HepG2 (cell line): Measurements from ENCODE around the gene C2CD3. TPM values are rescaled to one million over a fixed set of nuclear protein-coding genes. Genes with fewer than 3 reads are reported as not detected.
A peak's percentile ranks its signal among the peaks of the same experiment; 100 is the strongest.

Experiments used
- ATAC-seq: fragments of 200-7000 bp; cut with Tn5 transposase; 3 replicates; pipeline ENCODE4 v1.9.1; 2020; ENCODE audit warnings: mild to moderate bottlenecking, moderate library complexity
- BruUV-seq: library from RNA; stranded (reverse); fragments of 400-500 nt; replicated peaks from 2 replicates; lab custom pipeline; 2021; lab: Mats Ljungman, UMichigan
- CTCF ChIA-PET: fragments of 300-600 bp; formaldehyde crosslinking; extraction: SDS; loops from one replicate; lab custom pipeline; 2021; ENCODE audit warnings: low total read pairs, inconsistent platforms, low intra/inter-chr PET ratio; lab: Yijun Ruan, JAX
- POLR2A ChIA-PET: fragments of 350-600 bp; sonication (Branson Sonifier 250); formaldehyde crosslinking; loops from one replicate; lab custom pipeline; 2020; ENCODE audit warnings: antibody characterized with exemption, inconsistent platforms; lab: Yijun Ruan, JAX
- DNase-seq: peaks from one replicate; pipeline ENCODE4 v3.0.0-alpha.2; 2015; ENCODE audit warnings: low spot score
- FAIRE-seq: peaks from 3 replicates; lab custom pipeline; 2011; peaks lifted over from hg19 to GRCh38; lab: Jason Lieb, UNC
- H2AFZ ChIP-seq: one replicate; pipeline ENCODE4 v1.6.1; 2011; ENCODE audit warnings: low read length, inconsistent platforms
- H3K27ac ChIP-seq: fragments of 300-600 bp; 3 replicates; pipeline ENCODE4 v1.8.0; 2011; ENCODE audit warnings: mixed run types, mild to moderate bottlenecking, mixed read lengths, low read length, inconsistent platforms; ENCODE audit not compliant: insufficient read depth; ENCODE audit errors: extremely low read length
- H3K27me3 ChIP-seq, 2 experiments: fragments of 200-600 bp in 1 of 2; 2 replicates in 1 of 2; 3 replicates in 1 of 2; pipeline versions ENCODE4 v1.6.0 to v1.8.0; 2011; ENCODE audit warnings: low read length in 2 of 2, mild to moderate bottlenecking in 2 of 2, moderate library complexity in 2 of 2, inconsistent platforms in 1 of 2; ENCODE audit not compliant: insufficient read depth in 2 of 2, control insufficient read depth in 1 of 2
- H3K36me3 ChIP-seq, 2 experiments: fragments of 200-600 bp in 1 of 2; replicated peaks in 1 of 2; 2 replicates in 1 of 2; 3 replicates in 1 of 2; pipeline versions ENCODE4 v1.5.1 to v1.8.0; 2011; ENCODE audit warnings: low read length in 2 of 2, inconsistent platforms in 1 of 2; ENCODE audit not compliant: insufficient read depth in 2 of 2, control insufficient read depth in 1 of 2
- H3K4me1 ChIP-seq: 2 replicates; pipeline ENCODE4 v1.5.1; 2012; ENCODE audit warnings: low read length, inconsistent platforms; ENCODE audit not compliant: insufficient read depth
- H3K4me2 ChIP-seq: 2 replicates; pipeline ENCODE4 v1.6.0; 2011; ENCODE audit warnings: low read depth, low read length, inconsistent platforms
- H3K4me3 ChIP-seq, 3 experiments: fragments of 200-600 bp in 1 of 3; sonication (generic), shearing (Covaris generic) in 1 of 3; replicated peaks in 1 of 3; 2 replicates each; pipeline ENCODE4 v1.5.1; 2011 to 2016; ENCODE audit warnings: low read length in 3 of 3, inconsistent platforms in 2 of 3, low read depth in 2 of 3, mild to moderate bottlenecking in 2 of 3, control low read depth in 1 of 3, mixed read lengths in 1 of 3; ENCODE audit not compliant: insufficient read depth in 1 of 3
- H3K79me2 ChIP-seq: one replicate; pipeline ENCODE4 v1.6.1; 2011; ENCODE audit warnings: low read length, inconsistent platforms; ENCODE audit not compliant: insufficient read depth
- H3K9ac ChIP-seq: 2 replicates; pipeline ENCODE4 v1.6.0; 2011; ENCODE audit warnings: mild to moderate bottlenecking, low read depth, low read length, inconsistent platforms; ENCODE audit not compliant: insufficient read depth
- H3K9me3 ChIP-seq: 2 replicates; pipeline ENCODE4 v1.5.1; 2012; ENCODE audit warnings: mild to moderate bottlenecking, low read length
- H4K20me1 ChIP-seq: 2 replicates; pipeline ENCODE4 v1.6.0; 2011; ENCODE audit warnings: inconsistent platforms, mild to moderate bottlenecking, low read length, moderate library complexity; ENCODE audit not compliant: insufficient read depth
- MED13 ChIP-seq: sonication (generic); formaldehyde crosslinking; IDR thresholded peaks from 2 replicates; pipeline ENCODE4 v1.5.0; 2020; ENCODE audit warnings: missing genetic modification reagents
- MEF2D ChIP-seq: sonication (generic); formaldehyde crosslinking; IDR thresholded peaks from 2 replicates; pipeline ENCODE4 v1.5.1; 2020; ENCODE audit warnings: mild to moderate bottlenecking, missing genetic modification reagents
- ZNF292 ChIP-seq: sonication (generic); formaldehyde crosslinking; IDR thresholded peaks from 2 replicates; pipeline ENCODE4 v1.8.1; 2022; ENCODE audit warnings: mild to moderate bottlenecking, low read depth, missing genetic modification reagents, borderline replicate concordance
- ZNF34 ChIP-seq: sonication (generic); formaldehyde crosslinking; IDR thresholded peaks from 2 replicates; pipeline ENCODE4 v1.4.0; 2020; ENCODE audit warnings: mild to moderate bottlenecking, missing genetic modification reagents, borderline replicate concordance
- ZNF563 ChIP-seq: sonication (generic); formaldehyde crosslinking; IDR thresholded peaks from 2 replicates; pipeline ENCODE4 v1.8.0; 2022; ENCODE audit warnings: mild to moderate bottlenecking, moderate library complexity, missing genetic modification reagents
- ZNF589 ChIP-seq: sonication (generic); formaldehyde crosslinking; conservative IDR thresholded peaks from 2 replicates; pipeline ENCODE4 v1.8.0; 2022; ENCODE audit warnings: mild to moderate bottlenecking, moderate library complexity, missing genetic modification reagents
- WGBS: methylation state at CpG from one replicate; pipeline ENCODE4 v1.1.6; 2017; ENCODE audit warnings: low lambda C conversion rate; 5-methylcytosine and 5-hydroxymethylcytosine counted together
- in situ Hi-C: cut with HindIII; loops from 2 replicates; pipeline ENCODE4 v1.10.0; 2017; ENCODE audit warnings: low pct_unique_long_range_greater_than_20kb; ENCODE audit not compliant: extremely low pct_ligation_motif_present
- intact Hi-C: fragments of 100-400 bp; cut with micrococcal nuclease; formaldehyde crosslinking; loops from one replicate; pipeline ENCODE4 v1.10.0; 2022; ENCODE audit not compliant: unreplicated experiment
- polyA plus RNA-seq, 8 experiments: library from polyadenylated mRNA; depleted of rRNA in 3 of 8; stranded (reverse) in 7 of 8; unstranded in 1 of 8; fragments of >200 nt; fragmentation: Illumina TruSeq in 4 of 8; extraction: Trizol in 4 of 8; gene quantifications; 2 replicates each; pipeline versions ENCODE4 v1.2.1 to v1.2.3, GENCODE V29; 2011 to 2016; ENCODE audit warnings: low read depth in 4 of 8, missing spikeins in 1 of 8, mixed read lengths in 1 of 8; ENCODE audit not compliant: insufficient read depth in 1 of 8
- total RNA-seq, 5 experiments: library from RNA; depleted of rRNA; stranded (reverse); fragments of >200 nt; fragmentation: Illumina TruSeq; extraction: Trizol; gene quantifications; 2 replicates each; pipeline ENCODE4 v1.2.3, GENCODE V29; 2016; ENCODE audit warnings: low read depth in 1 of 5
- TF ChIP-seq, protein P1 (sequence below): fragments of 450-650 bp; IDR thresholded peaks from 2 replicates; pipeline ENCODE4 v1.6.1; 2016
- TF ChIP-seq, protein P2 (sequence below): sonication (generic); formaldehyde crosslinking; IDR thresholded peaks from 2 replicates; pipeline ENCODE4 v1.5.1; 2020; ENCODE audit warnings: missing genetic modification reagents, mild to moderate bottlenecking, borderline replicate concordance
- TF ChIP-seq, protein P3 (sequence below): sonication (generic); formaldehyde crosslinking; conservative IDR thresholded peaks from 2 replicates; pipeline ENCODE4 v1.4.0; 2020; ENCODE audit warnings: mild to moderate bottlenecking, missing genetic modification reagents, moderate library complexity

The C2CD3 gene
- total and polyA plus RNA-seq, 2 of the 13 experiments (the other 11 are each of a cell fraction or from before 2014, with no cell fraction given): 5.5 to 6.4 TPM

DNA sequence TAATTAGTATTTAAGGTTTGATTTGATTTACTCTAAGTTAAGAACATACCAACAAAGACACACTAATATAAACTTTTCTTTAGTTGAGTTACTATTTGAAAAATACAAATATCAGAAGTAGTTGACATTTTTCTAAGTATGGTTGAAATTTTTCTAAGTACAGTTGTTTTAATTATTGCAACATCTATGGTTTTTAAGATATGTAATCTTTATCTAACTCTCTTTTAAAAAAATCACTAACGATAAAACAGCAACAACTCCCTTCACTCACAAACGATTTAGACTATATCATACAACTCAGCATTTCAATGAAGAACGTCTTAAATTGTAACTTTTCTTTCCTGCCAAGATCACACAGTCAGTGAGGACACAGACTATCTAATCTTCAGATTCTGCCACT is 2.0 kb downstream of the C2CD3 start:
- intact Hi-C loops: no loop called here
- Histone ChIP-seq H3K36me3 (peaks cover 6 to 18% of the 10 kb centered on the region in 2 experiments; a peak in 3 of 5 replicates), H3K79me2 (peaks cover 35% of the 10 kb centered on the region), H4K20me1 (no peaks in the 10 kb centered on the region), H3K9ac (no peak overlapping the region), H3K27ac (no peak overlapping the region), H3K4me3 (no peak overlapping the region), H3K27me3 (no peaks in the 10 kb centered on the region; a peak in 1 of 5 replicates), H3K9me3 (no peaks in the 10 kb centered on the region), H3K4me2 (peak overlapping the region; percentile 97; the same call in 1 of the 2 replicates), H2AFZ (no peak overlapping the region), H3K4me1 (peaks cover 34% of the 10 kb centered on the region)
- FAIRE-seq (no peak), DNase-seq (no peak), ATAC-seq (no peak)
- in situ Hi-C loops: loop anchor here (25.0 kb wide), 1 partner anchor 207 kb away; the partner anchor contains the start of gene DNAJB13
- no TSS peak for BruUV-seq
- ChIA-PET POLR2A (no interaction called here), CTCF (no interaction called here)
- 57% methylated on average over 3 of the region's 3 CpGs for WGBS
- TF ChIP-seq ZNF563 (CRISPR knock-in tag) (no peak), MEF2D (CRISPR knock-in tag) (no peak), ZNF589 (CRISPR knock-in tag) (no peak), ZNF34 (no peak), MED13 (CRISPR knock-in tag) (no peak), ZNF292 (CRISPR knock-in tag) (no peak)
- TF ChIP-seq, protein P1, sequence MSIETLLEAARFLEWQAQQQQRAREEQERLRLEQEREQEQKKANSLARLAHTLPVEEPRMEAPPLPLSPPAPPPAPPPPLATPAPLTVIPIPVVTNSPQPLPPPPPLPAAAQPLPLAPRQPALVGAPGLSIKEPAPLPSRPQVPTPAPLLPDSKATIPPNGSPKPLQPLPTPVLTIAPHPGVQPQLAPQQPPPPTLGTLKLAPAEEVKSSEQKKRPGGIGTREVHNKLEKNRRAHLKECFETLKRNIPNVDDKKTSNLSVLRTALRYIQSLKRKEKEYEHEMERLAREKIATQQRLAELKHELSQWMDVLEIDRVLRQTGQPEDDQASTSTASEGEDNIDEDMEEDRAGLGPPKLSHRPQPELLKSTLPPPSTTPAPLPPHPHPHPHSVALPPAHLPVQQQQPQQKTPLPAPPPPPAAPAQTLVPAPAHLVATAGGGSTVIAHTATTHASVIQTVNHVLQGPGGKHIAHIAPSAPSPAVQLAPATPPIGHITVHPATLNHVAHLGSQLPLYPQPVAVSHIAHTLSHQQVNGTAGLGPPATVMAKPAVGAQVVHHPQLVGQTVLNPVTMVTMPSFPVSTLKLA: no peak
- TF ChIP-seq, protein P2, sequence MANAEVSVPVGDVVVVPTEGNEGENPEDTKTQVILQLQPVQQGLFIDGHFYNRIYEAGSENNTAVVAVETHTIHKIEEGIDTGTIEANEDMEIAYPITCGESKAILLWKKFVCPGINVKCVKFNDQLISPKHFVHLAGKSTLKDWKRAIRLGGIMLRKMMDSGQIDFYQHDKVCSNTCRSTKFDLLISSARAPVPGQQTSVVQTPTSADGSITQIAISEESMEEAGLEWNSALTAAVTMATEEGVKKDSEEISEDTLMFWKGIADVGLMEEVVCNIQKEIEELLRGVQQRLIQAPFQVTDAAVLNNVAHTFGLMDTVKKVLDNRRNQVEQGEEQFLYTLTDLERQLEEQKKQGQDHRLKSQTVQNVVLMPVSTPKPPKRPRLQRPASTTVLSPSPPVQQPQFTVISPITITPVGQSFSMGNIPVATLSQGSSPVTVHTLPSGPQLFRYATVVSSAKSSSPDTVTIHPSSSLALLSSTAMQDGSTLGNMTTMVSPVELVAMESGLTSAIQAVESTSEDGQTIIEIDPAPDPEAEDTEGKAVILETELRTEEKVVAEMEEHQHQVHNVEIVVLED (CRISPR knock-in tag): no peak
- TF ChIP-seq, protein P3, sequence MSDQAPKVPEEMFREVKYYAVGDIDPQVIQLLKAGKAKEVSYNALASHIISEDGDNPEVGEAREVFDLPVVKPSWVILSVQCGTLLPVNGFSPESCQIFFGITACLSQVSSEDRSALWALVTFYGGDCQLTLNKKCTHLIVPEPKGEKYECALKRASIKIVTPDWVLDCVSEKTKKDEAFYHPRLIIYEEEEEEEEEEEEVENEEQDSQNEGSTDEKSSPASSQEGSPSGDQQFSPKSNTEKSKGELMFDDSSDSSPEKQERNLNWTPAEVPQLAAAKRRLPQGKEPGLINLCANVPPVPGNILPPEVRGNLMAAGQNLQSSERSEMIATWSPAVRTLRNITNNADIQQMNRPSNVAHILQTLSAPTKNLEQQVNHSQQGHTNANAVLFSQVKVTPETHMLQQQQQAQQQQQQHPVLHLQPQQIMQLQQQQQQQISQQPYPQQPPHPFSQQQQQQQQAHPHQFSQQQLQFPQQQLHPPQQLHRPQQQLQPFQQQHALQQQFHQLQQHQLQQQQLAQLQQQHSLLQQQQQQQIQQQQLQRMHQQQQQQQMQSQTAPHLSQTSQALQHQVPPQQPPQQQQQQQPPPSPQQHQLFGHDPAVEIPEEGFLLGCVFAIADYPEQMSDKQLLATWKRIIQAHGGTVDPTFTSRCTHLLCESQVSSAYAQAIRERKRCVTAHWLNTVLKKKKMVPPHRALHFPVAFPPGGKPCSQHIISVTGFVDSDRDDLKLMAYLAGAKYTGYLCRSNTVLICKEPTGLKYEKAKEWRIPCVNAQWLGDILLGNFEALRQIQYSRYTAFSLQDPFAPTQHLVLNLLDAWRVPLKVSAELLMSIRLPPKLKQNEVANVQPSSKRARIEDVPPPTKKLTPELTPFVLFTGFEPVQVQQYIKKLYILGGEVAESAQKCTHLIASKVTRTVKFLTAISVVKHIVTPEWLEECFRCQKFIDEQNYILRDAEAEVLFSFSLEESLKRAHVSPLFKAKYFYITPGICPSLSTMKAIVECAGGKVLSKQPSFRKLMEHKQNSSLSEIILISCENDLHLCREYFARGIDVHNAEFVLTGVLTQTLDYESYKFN: no peak
